Measurements from ENCODE around the gene MUC5B. TPM values are rescaled to one million over a fixed set of nuclear protein-coding genes. Genes with fewer than 3 reads are reported as not detected.
"Not testable (repeated sequence)": the region's sequence is repeated elsewhere in the genome, so short reads cannot be mapped to it uniquely, and the experiment has no call there.

Gene MUC5B
- total RNA-seq, 1 donor from 2014 or later: 0.25 TPM

GRCh38 chr11:1238767-1239595 lies 16.1 kb downstream of the MUC5B start:
- DNase-seq (ENCODE audit: extremely low spot score in 2 of 2): no peak

GRCh38 chr11:1239596-1240205 lies 16.8 kb downstream of the MUC5B start:
- Histone ChIP-seq H3K4me3 (no peak overlapping the region), H3K36me3 (no peaks in the 10 kb centered on the region), H3K27ac (no peak overlapping the region), H3K4me1 (no peaks in the 10 kb centered on the region), H3K9me3 (no peaks in the 10 kb centered on the region), H3K27me3 (no peaks in the 10 kb centered on the region)
- TF ChIP-seq CTCF (IDR thresholded peaks at IDR 0.05): no peak
- no peak for TF ChIP-seq POLR2AphosphoS5 (IDR thresholded peaks at IDR 0.05; ENCODE audit: insufficient read depth in 1 of 2, low read depth in 1 of 2)
- no peak for TF ChIP-seq POLR2A (IDR thresholded peaks at IDR 0.05)
- DNase-seq (ENCODE audit: extremely low spot score in 2 of 2): no peak
- intact Hi-C loops (cut with DNase I): no loop called here

More at GRCh38 chr11:1238767-1239595, 16.1 kb downstream of the MUC5B start:
- Histone ChIP-seq H3K36me3 (no peaks in the 10 kb centered on the region), H3K27ac (no peak overlapping the region), H3K4me1 (no peaks in the 10 kb centered on the region), H3K27me3 (no peaks in the 10 kb centered on the region), H3K4me3 (no peak overlapping the region), H3K9me3 (no peaks in the 10 kb centered on the region)
- TF ChIP-seq POLR2AphosphoS5 (IDR thresholded peaks at IDR 0.05; ENCODE audit: insufficient read depth in 1 of 2, low read depth in 1 of 2) (no peak), POLR2A (IDR thresholded peaks at IDR 0.05) (no peak), CTCF (IDR thresholded peaks at IDR 0.05) (no peak)
- intact Hi-C loops (cut with DNase I): no loop called here

- TF ChIP-seq POLR2AphosphoS5 (IDR thresholded peaks at IDR 0.05; ENCODE audit: insufficient read depth in 1 of 2, low read depth in 1 of 2): no peak
- TF ChIP-seq POLR2A (IDR thresholded peaks at IDR 0.05): no peak
- no peak for TF ChIP-seq CTCF (IDR thresholded peaks at IDR 0.05)
- Histone ChIP-seq H3K27ac (no peak overlapping the region), H3K27me3 (no peaks in the 10 kb centered on the region), H3K9me3 (no peaks in the 10 kb centered on the region), H3K36me3 (no peaks in the 10 kb centered on the region), H3K4me3 (no peak overlapping the region), H3K4me1 (no peaks in the 10 kb centered on the region)
- intact Hi-C loops (cut with DNase I): no loop called here
- DNase-seq (ENCODE audit: extremely low spot score in 2 of 2): no peak
Observed at GRCh38 chr11:1240771-1241170, 17.9 kb downstream of the MUC5B start.

- TF ChIP-seq CTCF (IDR thresholded peaks at IDR 0.05): no peak
- TF ChIP-seq POLR2AphosphoS5 (IDR thresholded peaks at IDR 0.05; ENCODE audit: insufficient read depth in 1 of 2, low read depth in 1 of 2): no peak
- TF ChIP-seq POLR2A (IDR thresholded peaks at IDR 0.05): no peak
- intact Hi-C loops (cut with DNase I): no loop called here
- H3K9me3 ChIP-seq: no peaks in the 10 kb centered on the region
Observed at GRCh38 chr11:1241706-1242105, 18.8 kb downstream of the MUC5B start.

GRCh38 chr11:1242289-1242688 lies 19.4 kb downstream of the MUC5B start:
- no peaks in the 10 kb centered on the region for H3K27me3 ChIP-seq
- intact Hi-C loops (cut with DNase I): no loop called here
- no peak for TF ChIP-seq POLR2AphosphoS5 (IDR thresholded peaks at IDR 0.05; ENCODE audit: insufficient read depth in 1 of 2, low read depth in 1 of 2)
- TF ChIP-seq POLR2A (IDR thresholded peaks at IDR 0.05): no peak
- no peak for TF ChIP-seq CTCF (IDR thresholded peaks at IDR 0.05)
- no peaks in the 10 kb centered on the region for H3K36me3 ChIP-seq
- no peak overlapping the region for H3K27ac ChIP-seq
- no peak for DNase-seq (ENCODE audit: extremely low spot score in 2 of 2)
- no peak overlapping the region for H3K4me3 ChIP-seq
- no peaks in the 10 kb centered on the region for H3K9me3 ChIP-seq
- H3K4me1 ChIP-seq: no peaks in the 10 kb centered on the region

More at GRCh38 chr11:1241706-1242105, 18.8 kb downstream of the MUC5B start:
- Histone ChIP-seq H3K27me3 (no peaks in the 10 kb centered on the region), H3K4me1 (no peaks in the 10 kb centered on the region), H3K36me3 (no peaks in the 10 kb centered on the region), H3K27ac (no peak overlapping the region), H3K4me3 (no peak overlapping the region)
- no peak for DNase-seq (ENCODE audit: extremely low spot score in 2 of 2)

GRCh38 chr11:1242751-1243150 lies 19.9 kb downstream of the MUC5B start:
- H3K27ac ChIP-seq; H3K36me3 ChIP-seq; DNase-seq (ENCODE audit: extremely low spot score in 2 of 2); H3K27me3 ChIP-seq; H3K4me3 ChIP-seq; H3K9me3 ChIP-seq; H3K4me1 ChIP-seq; intact Hi-C loops (cut with DNase I): not testable (repeated sequence)

GRCh38 chr11:1243521-1243920 lies 20.7 kb downstream of the MUC5B start:
- H3K9me3 ChIP-seq; DNase-seq (ENCODE audit: extremely low spot score in 2 of 2); H3K4me1 ChIP-seq; intact Hi-C loops (cut with DNase I); H3K4me3 ChIP-seq; H3K27ac ChIP-seq; H3K36me3 ChIP-seq; H3K27me3 ChIP-seq: not testable (repeated sequence)

All from vagina (tissue), 2 donors.